PC-3 (cell line): ENCODE results near the gene NPC1.

ENCODE experiments used
- CTCF ChIP-seq: fragments of 300-600 bp; sonication (generic); conservative IDR thresholded peaks from 2 replicates; pipeline ENCODE4 v1.5.1; 2017; ENCODE audit warnings: antibody characterized with exemption, low read depth, mild to moderate bottlenecking, low read length
- EZH2 ChIP-seq: fragments of 300-600 bp; sonication (generic); IDR thresholded peaks from one replicate; pipeline ENCODE4 v1.6.1; 2017; ENCODE audit warnings: antibody characterized with exemption, mild to moderate bottlenecking, low read length; ENCODE audit not compliant: unreplicated experiment

GRCh38 chr18:23568281-23569138, 17.8 kb downstream of the NPC1 start:
- TF ChIP-seq CTCF: no peak
- no peak for TF ChIP-seq EZH2
